ENCODE data around the gene G3BP1.
"Not testable (repeated sequence)": the region's sequence is repeated elsewhere in the genome, so short reads cannot be mapped to it uniquely, and the experiment has no call there.

The G3BP1 gene

DNA sequence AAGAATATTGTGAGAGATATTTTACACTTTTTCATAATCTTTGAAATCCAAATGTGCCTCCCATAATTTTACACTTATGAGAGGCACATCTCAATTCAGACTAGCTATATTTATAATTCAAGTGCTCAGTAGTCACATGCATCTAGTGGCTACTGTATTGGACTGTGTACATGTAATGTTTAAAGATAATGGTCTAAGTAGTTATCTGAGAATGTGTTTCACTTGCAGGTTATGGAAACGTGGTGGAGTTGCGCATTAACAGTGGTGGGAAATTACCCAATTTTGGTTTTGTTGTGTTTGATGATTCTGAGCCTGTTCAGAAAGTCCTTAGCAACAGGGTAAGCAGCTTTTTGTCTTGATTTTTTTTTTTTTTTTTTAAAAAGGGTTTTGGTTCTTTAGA lies 28.8 kb downstream of the G3BP1 start:
- DNase-seq: no peak

DNA sequence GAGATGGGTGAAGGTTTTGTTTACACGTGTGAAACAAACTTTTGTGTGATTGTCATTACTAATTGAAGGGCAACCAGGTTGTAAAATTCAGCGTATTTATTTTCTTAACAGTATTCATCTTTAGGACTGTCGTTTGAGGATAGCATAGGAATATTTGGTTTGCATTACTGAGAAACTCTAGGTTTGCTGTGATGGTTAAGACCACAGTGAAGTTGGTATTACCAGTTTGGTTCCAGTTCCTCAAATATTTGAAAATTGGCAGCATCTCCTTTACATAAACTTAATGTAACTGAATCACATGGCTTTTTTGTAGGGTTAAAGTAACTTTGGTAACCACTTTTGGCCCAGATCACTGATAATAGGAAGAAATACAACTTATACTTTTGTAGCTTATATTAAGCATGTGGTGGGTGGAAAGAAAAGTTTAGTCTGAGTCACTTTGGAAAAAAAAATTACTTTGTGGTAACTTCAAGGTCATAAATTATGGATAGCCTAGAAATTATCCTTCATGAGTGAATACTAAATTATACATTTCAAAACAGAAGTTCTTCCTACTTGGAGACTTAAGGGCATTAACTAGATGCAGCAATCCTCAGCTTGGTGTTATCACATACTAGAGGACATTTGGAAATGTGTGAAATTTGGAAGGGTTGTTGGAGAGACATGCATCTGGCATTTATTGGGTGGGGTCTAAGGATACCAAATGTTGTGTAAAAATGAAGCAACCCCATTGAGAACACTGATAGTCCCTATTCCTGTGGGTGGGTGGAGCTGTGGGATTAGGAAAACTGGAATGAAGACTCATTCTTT lies 33.9 kb downstream of the G3BP1 start:
- no peak for DNase-seq

DNA sequence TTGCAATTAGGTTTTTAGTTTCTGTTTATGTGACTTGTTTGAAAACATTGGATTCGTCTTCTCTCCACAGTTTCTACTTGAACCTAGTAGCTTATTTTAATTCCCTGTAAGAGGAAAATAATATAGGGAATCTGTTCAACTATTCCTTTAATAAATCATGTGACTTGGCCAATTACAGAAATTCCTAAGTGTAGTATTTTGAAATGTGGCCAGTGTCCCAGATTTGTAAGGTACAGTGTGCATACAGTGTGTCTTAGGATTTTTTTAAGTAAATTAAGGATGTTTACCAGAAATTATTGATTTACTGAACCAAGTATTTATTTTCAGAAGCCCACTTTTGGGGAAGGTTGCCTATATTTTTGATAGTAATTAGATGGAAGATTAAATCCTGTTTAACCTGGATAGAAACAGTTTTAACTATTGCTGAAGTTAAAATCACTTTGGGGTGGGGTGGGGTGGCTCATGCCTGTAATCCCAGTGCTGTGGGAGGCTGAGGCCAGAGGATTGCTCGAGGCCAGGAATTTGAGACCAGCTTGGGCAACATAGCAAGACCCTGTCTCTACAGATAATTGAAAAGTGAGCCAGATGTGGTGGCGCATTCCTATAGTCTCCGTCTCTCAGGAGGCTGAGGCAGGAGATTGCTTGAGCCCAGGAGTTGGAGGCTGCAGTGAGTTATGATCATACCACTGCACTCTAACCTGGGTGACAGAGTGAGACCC lies 36.9 kb downstream of the G3BP1 start:
- no peak for DNase-seq

DNA sequence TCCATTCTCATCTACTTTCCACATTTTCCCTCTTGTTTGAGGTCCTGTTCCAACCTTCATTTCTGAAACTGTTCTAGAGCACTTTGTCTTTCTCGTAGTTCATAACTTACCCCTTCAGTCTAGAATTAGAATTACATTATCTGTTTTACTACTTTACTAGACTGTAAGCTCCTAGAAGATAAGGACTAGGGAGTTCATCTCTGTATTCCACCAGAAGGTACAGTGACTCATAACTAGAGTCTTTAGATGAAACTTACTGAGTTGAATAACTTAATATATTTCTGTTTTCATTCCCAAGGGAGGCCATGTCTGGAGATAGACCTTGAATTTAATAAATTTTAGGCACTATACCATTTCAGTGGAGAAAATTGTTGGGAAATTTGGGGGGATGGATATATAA lies 38.7 kb downstream of the G3BP1 start:
- no peak for DNase-seq

DNA sequence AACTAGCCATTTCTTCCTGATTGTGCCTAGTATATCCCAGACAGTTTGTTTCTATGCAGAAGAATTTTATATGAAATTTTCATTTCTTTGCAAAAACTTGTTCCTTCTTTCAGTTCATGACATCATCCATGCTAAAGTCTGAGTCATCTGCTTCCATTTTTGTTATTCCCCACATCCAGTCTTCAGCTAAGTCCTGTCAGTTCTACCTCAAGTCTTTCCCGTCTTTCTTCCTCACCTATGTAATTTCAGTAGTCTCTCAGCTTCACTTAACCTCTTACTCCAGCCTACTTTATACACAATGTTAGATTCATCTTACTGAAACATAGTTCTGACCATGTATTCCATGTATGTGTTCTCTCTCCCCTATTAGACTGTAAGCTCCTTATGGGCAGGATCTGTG lies 39.1 kb downstream of the G3BP1 start:
- DNase-seq: no peak

DNA sequence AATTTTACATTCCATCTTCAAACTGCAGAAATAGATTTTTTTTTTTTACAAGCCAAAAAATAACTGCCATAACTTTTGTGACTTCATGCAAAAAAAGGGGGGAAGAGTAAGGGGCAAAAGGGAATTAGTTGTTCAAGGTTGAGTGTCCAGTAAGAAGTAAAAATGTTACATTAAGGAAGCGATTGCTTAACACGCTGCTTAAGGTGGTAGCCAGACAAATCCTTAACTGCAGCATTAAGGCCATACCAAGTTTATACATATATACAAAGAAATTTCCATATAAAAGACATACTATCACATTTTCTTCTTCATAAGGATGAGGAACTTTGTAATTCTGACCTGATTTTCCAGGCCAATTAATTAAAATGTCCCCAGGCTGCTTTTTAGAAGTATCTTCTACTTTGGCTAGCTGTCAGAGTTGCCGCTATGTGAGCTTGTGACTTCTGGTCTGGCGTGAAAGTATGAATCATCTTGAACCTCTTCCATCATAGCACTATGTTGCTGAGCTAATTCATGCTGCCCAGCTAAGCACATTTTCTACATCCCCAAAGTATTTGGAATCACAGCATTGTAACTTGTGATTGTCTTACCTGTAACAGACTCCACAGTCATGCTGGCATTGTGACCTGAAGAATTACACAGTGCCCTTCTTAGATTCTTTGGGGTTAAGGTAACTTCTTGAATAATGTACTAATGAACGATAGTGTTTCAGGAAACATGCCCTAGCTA lies 40.0 kb downstream of the G3BP1 start:
- DNase-seq: no peak

DNA sequence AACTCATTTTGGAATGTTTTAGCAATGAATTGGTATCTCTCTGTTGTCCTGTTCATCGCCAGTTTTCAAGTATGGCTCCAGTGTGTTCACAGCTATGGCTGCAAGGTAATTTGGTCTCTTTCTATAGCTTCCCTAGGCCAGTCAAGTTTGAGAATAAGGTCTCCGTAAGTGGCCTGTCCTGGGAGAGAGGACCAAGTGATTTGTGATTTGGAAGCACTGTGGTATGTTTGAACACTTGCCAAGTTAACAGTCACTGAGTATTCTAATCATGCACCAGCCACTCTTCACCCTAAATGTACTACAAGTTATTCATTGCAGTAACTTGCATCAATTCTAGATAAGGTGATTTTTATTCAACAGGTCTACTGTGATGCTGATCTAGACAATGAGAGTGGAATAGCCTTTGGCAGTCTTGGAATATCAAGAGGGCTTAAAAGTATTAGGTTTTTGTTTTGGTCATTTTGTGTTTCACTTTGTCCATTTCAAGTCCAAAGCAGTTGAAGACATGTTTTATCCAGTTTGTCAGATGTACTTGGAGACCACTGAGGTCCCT lies 41.1 kb downstream of the G3BP1 start:
- DNase-seq: no peak

DNA sequence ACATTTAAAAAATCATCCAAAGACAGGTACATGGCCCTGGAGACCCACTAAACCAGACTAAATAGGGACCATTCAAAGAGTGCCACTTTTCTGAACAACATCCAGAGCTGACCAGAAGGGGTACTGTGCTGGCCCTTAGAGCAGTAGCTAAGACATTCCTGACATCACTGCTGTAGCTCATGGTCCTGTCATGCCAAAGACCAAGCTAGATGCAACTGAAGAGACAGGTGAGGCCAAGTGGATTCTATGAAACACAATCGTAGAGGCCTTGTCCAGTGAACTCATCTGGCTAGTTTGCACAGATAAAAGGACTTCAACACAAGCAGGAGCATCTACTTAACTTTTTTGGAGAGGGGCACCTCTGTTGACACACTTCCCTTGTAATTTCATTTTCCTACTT lies 43.3 kb downstream of the G3BP1 start:
- DNase-seq: no peak

DNA sequence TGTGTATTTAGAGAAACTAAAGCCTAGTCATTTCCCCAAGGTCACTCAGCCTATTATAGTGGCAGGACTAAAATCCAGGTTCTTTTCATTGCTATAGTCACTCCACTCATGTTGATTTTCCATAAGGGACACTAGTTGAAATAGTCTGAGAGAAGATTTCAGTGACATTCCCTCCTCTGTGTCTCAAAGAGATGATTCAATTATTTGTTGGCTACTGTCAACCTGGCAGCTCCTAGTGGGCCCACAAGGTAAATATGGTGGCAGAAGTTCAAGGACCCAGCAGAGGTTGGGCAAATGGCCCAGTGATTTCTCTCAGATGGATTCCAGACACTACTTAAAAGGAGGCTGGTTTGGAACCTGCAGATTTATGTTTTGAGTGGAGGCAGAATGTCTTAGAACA lies 48.1 kb downstream of the G3BP1 start:
- no peak for DNase-seq

DNA sequence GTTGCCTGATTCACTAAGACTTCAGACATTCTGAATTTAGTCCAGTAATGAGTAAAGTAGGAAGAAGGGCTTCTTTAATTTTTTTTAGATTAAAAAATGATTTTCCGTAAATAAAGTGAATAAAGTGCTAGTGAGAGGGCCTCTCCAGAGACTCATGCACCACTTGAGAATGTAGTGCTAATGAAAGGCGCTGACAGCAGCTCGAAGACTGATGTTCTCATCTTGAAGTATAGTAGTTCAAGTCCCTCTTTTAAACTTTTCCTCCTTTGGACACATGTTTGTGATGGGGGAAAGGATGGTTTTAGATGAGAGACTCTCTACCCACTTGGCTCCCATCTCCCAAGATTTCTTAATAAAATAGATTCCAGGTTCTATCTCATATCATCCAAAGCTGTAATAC lies 48.5 kb downstream of the G3BP1 start:
- no peak for DNase-seq

DNA sequence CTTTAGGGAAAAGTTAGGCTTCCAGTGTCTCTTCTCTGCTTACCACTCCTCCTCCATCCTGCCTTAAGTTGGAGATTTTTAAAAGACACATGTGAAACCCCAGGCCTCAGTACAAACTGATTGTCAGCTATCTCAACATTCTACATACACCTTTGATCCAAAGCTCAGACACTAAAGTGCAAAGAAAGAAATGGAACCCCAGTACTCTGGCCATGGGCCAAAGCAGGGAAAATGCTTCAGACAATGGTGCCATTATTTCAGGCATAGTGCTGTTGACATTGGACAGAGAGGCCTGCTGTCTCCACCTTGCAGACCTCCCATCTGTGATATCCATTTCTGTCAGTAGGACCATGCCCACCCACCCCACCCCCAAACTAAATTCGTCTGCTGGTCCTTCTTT lies 49.1 kb downstream of the G3BP1 start:
- peak; percentile 22 for DNase-seq

DNA sequence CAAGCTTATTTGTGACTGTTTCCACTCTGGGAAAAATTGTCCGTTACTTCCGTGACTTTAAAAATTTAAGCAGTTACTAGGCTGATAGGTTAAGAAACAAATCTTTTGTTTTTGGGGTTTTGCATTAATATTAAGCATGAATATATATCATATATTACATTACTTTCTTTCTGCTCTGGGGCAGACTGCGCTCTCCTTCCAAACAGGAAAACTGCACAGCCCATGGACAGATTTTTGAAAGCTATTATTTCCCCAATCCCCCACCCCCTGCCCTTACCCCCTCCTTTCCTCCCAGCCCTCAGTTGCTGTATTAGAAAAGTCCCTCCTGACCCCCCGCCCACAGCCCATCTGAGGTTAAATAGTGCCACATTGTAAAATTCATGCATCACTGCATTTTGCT lies 50.4 kb downstream of the G3BP1 start:
- DNase-seq: no peak

DNA sequence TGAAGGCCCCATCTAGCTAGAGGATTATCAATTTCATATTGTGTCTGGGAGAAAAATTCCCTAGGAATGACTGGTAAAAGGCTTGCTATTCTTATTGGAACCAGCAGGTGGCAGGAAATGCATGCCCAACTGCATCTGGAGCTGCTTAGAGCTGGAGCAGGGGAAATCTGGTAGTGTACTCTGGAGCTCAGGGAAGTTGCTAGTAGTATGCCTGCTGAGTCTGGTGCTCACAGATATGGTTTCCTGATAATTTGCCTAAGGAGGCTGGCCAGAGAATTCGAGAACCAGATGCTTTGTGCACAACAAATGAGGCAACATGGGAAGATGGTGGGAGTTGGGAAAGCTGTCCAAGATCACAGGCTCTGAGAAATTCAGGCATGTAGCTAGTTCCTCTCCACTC lies 53.7 kb downstream of the G3BP1 start:
- DNase-seq: no peak

DNA sequence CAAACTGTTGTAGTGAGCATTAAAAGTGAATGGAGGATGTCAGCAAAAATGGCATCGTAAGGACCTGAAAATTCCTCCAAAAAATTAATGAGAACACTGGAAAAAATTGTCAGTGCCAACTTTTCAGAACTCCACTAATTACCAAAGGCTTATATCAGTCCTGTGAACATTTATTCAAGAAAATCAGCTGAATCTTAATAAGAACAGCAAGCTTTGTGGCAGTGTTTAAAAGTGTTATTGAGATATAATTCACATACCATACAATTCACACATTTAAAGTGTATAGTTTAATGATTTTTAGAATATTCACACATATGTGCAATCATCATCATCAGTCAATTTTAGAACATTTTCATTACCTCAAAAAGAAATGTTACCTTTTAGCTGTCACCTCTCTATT lies 57.6 kb downstream of the G3BP1 start:
- DNase-seq: no peak

DNA sequence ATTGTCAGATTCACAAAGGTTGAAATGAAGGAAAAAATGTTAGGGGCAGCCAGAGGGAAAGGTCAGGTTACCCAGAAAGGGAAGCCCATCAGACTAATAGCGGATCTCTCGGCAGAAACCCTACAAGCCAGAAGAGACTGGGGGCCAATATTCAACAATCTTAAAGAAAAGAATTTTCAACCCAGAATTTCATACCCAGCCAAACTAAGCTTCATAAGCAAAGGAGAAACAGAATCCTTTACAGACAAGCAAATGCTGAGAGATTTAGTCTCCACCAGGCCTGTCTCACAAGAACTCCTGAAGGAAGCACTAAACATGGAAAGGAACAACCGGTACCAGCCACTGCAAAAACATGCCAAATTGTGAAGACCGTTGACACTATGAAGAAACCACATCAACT lies 61.1 kb downstream of the G3BP1 start:
- DNase-seq: not testable (repeated sequence)

DNA sequence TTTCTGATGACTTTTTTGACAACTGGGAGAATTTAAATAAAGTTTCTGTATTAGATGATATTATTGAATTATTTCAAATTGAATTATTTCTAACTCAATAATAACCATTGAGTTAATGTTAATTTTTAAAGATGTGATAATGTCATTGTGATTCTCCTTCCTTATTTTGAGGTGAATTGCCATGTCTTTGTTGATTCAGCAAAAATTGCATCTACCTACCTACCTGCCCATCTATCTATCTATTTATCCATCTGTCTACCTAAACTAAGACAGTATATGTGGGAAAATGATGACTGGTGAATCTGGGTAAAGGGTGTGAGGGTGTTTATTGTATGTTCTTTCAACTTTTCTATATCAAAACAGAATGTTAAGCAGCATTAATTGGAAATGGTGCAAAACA lies 75.0 kb downstream of the G3BP1 start:
- no peak for DNase-seq

DNA sequence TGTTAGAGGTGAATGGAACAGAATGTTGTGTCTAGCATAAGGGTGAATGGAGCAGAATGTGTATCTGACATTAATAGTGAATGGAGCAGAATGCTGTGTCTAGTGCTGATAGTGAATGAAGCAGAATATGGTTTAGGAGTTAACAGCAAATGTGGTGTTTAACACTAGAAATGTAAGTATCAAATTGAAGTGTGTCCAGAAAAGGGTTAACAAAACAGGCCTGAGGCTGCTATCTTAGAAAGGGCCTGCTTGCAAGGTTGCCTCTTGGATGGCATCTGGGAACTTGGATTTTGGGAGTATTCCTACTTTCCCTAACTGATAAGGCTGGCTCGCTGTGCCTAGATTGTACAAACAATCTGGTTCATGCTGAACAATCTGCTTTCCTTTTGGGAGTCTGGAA lies 76.1 kb downstream of the G3BP1 start:
- no peak for DNase-seq

DNA sequence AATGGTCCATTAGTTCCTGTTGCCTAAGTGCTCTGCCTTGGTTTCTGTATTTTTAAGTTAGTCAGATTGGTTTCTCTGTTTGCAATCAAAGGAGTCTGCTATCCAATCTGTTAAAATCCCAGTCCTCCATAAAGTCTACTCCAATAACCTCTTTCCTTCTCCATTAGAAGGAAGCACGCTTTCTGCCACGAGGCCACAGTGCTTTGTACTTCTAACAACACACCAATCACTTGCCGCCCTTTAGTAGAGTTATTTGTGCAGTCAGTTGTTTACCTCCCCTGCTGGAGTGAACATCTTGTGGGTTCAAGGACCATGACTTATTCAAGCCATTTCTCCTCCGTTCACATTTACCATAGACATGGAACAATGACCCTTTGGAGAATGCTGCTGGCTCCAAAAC lies 83.9 kb downstream of the G3BP1 start:
- no peak for DNase-seq

DNA sequence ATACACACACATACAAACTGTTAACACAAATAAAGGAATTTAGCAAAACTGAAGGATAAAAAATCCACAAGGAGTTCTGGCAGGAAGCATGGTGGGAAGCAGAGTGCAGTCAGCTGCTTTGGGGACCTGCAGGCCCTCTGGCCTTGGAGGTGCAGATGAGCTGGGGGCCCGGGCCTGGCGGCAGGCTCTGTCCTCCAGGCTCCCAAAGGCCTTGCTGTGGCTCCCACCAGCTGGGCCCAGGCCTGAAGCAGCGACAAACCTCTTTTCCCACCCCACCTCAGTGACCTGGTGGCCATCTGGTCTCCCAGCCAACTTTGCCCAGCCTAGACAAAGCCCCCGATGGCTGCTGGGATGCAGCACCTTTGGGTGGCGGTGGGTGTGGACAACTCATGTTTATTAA lies 85.1 kb downstream of the G3BP1 start:
- no peak for DNase-seq

DNA sequence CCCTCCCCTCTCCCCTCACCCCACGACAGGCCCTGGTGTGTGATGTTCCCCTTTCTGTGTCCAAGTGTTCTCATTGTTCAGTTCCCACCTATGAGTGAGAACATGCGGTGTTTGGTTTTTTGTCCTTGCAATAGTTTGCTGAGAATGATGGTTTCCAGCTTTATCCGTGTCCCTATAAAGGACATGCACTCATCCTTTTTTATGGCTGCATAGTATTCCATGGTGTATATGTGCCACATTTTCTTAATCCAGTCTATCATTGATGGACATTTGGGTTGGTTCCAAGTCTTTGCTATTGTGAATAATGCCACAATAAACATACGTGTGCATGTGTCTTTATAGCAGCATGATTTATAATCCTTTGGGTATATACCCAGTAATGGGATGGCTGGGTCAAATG lies 89.1 kb downstream of the G3BP1 start:
- not testable (repeated sequence) for DNase-seq

All from NCI-H1092 (cell line).